GM12878 (cell line): ENCODE results near the gene DYNLL1. TPM values are rescaled to one million over a fixed set of nuclear protein-coding genes. Genes with fewer than 3 reads are reported as not detected.

ENCODE experiments used
- ATAC-seq: fragments of 200-7000 bp; cut with Tn5 transposase; 3 replicates; pipeline ENCODE4 v1.9.1; 2020; ENCODE audit warnings: mild to moderate bottlenecking, moderate library complexity
- BruUV-seq: library from RNA; stranded (reverse); fragments of 400-500 nt; replicated peaks from 2 replicates; lab custom pipeline; 2021; lab: Mats Ljungman, UMichigan
- CTCF ChIA-PET: fragments of 300-600 bp; sonication (Branson Sonifier 250); formaldehyde crosslinking; extraction: SDS; loops from one replicate; lab custom pipeline; 2021; ENCODE audit warnings: inconsistent platforms; lab: Yijun Ruan, JAX
- POLR2A ChIA-PET: fragments of 350-600 bp; formaldehyde crosslinking; extraction: SDS; loops from one replicate; lab custom pipeline; 2021; ENCODE audit warnings: inconsistent platforms; lab: Charles Lee
- RAD21 ChIA-PET: fragments of 300-600 bp; sonication (Branson Sonifier 250); formaldehyde crosslinking; loops from one replicate; lab custom pipeline; 2023; ENCODE audit warnings: antibody characterized with exemption; ENCODE audit not compliant: unreplicated experiment; lab: Charles Lee
- SMC1A ChIA-PET: fragments of 300-600 bp; sonication (Branson Sonifier 250); formaldehyde crosslinking; loops from one replicate; lab custom pipeline; 2023; ENCODE audit not compliant: unreplicated experiment, uncharacterized antibody; lab: Charles Lee
- DNase-seq: peaks from one replicate; pipeline ENCODE4 v3.0.0-alpha.2; 2011; ENCODE audit warnings: low read depth, low spot score
- FAIRE-seq: peaks from 3 replicates; lab custom pipeline; 2011; peaks lifted over from hg19 to GRCh38; lab: Jason Lieb, UNC
- H2AFZ ChIP-seq: 2 replicates; pipeline ENCODE4 v1.6.0; 2011; ENCODE audit warnings: low read depth, low read length, control low read depth; ENCODE audit not compliant: control insufficient read depth
- H3K27ac ChIP-seq: 2 replicates; pipeline ENCODE4 v1.5.1; 2011; ENCODE audit warnings: control low read depth; ENCODE audit not compliant: control insufficient read depth, insufficient read depth
- H3K27me3 ChIP-seq, 2 experiments: replicated peaks in 1 of 2; 2 replicates each; pipeline versions ENCODE4 v1.6.0 to v1.6.1; 2011; ENCODE audit warnings: low read length in 1 of 2; ENCODE audit not compliant: control insufficient read depth in 2 of 2, insufficient read depth in 2 of 2
- H3K36me3 ChIP-seq, 2 experiments: 2 replicates each; pipeline ENCODE4 v1.5.1; 2011; ENCODE audit warnings: low read length in 1 of 2; ENCODE audit not compliant: control insufficient read depth in 2 of 2, insufficient read depth in 2 of 2
- H3K4me1 ChIP-seq: 2 replicates; pipeline ENCODE4 v1.6.1; 2011; ENCODE audit warnings: mild to moderate bottlenecking, low read length, moderate library complexity, mixed read lengths; ENCODE audit not compliant: control insufficient read depth, insufficient read depth
- H3K4me2 ChIP-seq: 2 replicates; pipeline ENCODE4 v1.6.0; 2011; ENCODE audit warnings: control low read depth; ENCODE audit not compliant: control insufficient read depth, insufficient read depth
- H3K4me3 ChIP-seq: fragments of 200-600 bp; sonication (generic); 2 replicates; pipeline ENCODE4 v1.5.1; 2016
- H3K79me2 ChIP-seq: 2 replicates; pipeline ENCODE4 v1.6.0; 2011; ENCODE audit warnings: low read length; ENCODE audit not compliant: control insufficient read depth, insufficient read depth
- H3K9ac ChIP-seq: 2 replicates; pipeline ENCODE4 v1.8.0; 2011; ENCODE audit warnings: low read length, control low read depth, mixed read lengths; ENCODE audit not compliant: control insufficient read depth, insufficient read depth
- H3K9me3 ChIP-seq: replicated peaks from 3 replicates; pipeline ENCODE4 v1.5.1; 2011; ENCODE audit warnings: mild to moderate bottlenecking, low read length; ENCODE audit not compliant: control insufficient read depth, insufficient read depth
- H4K20me1 ChIP-seq: 2 replicates; pipeline ENCODE4 v1.6.0; 2011; ENCODE audit not compliant: control insufficient read depth, insufficient read depth
- ATF7 ChIP-seq: fragments of 450-650 bp; IDR thresholded peaks from 2 replicates; pipeline ENCODE4 v1.6.1; 2016; ENCODE audit warnings: low read depth, mild to moderate bottlenecking
- BHLHE40 ChIP-seq, 2 experiments: fragments of 450-650 bp in 1 of 2; IDR thresholded peaks; 2 replicates each; pipeline ENCODE4 v1.6.1; 2011 to 2017; ENCODE audit warnings: low read depth in 2 of 2, borderline replicate concordance in 1 of 2, improper control_type of control experiment in 1 of 2, low read length in 1 of 2, mild to moderate bottlenecking in 1 of 2
- CREM ChIP-seq: IDR thresholded peaks from 2 replicates; pipeline ENCODE4 v1.6.1; 2014; ENCODE audit warnings: antibody characterized with exemption, low read depth
- CTCF ChIP-seq, 3 experiments: IDR thresholded peaks in 2 of 3; conservative IDR thresholded peaks in 1 of 3; 2 replicates each; pipeline ENCODE4 v1.5.1; 2011; ENCODE audit warnings: low read depth in 3 of 3, low read length in 3 of 3, mild to moderate bottlenecking in 3 of 3, control low read depth in 2 of 3, moderate library complexity in 2 of 3, inconsistent platforms in 1 of 3, mixed read lengths in 1 of 3; ENCODE audit not compliant: control insufficient read depth in 2 of 3, insufficient read depth in 1 of 3; ENCODE audit errors: extremely low read depth in 1 of 3
- FOS ChIP-seq: IDR thresholded peaks from 3 replicates; pipeline ENCODE4 v1.6.1; 2011; ENCODE audit warnings: borderline replicate concordance; ENCODE audit not compliant: insufficient read length; ENCODE audit errors: extremely low read depth
- HDAC2 ChIP-seq: fragments of 200-600 bp; sonication (generic); IDR thresholded peaks from 2 replicates; pipeline ENCODE4 v1.6.1; 2017
- MEF2A ChIP-seq: IDR thresholded peaks from 2 replicates; pipeline ENCODE4 v1.6.1; 2011; ENCODE audit warnings: low read depth, mild to moderate bottlenecking, low read length, moderate library complexity; ENCODE audit not compliant: insufficient read depth
- MYB ChIP-seq: fragments of 150-350 bp; IDR thresholded peaks from 2 replicates; pipeline ENCODE4 v1.6.1; 2014; ENCODE audit warnings: mild to moderate bottlenecking, low read depth, low read length, borderline replicate concordance
- NFYB ChIP-seq: IDR thresholded peaks from 2 replicates; pipeline ENCODE4 v1.6.1; 2011; ENCODE audit warnings: low read depth, mild to moderate bottlenecking, low read length, improper control_type of control experiment, moderate library complexity; ENCODE audit not compliant: insufficient read depth
- NR2C1 ChIP-seq: fragments of 450-650 bp; IDR thresholded peaks from 2 replicates; pipeline ENCODE4 v1.6.1; 2017; ENCODE audit warnings: antibody characterized with exemption, mild to moderate bottlenecking, moderate library complexity
- NR2F1 ChIP-seq: fragments of 450-650 bp; conservative IDR thresholded peaks from 2 replicates; pipeline ENCODE4 v1.6.1; 2017; ENCODE audit warnings: mild to moderate bottlenecking
- PAX8 ChIP-seq: fragments of 450-650 bp; IDR thresholded peaks from 2 replicates; pipeline ENCODE4 v1.6.1; 2017; ENCODE audit warnings: mild to moderate bottlenecking, moderate library complexity
- RB1 ChIP-seq: fragments of 450-650 bp; formaldehyde crosslinking; IDR thresholded peaks from 2 replicates; pipeline ENCODE4 v1.6.1; 2017; ENCODE audit warnings: mild to moderate bottlenecking, borderline replicate concordance
- RCOR1 ChIP-seq: conservative IDR thresholded peaks from 2 replicates; pipeline ENCODE4 v1.6.1; 2012; ENCODE audit warnings: low read depth, low read length, improper control_type of control experiment
- STAT1 ChIP-seq: fragments of 450-650 bp; conservative IDR thresholded peaks from 2 replicates; pipeline ENCODE4 v1.6.1; 2014; ENCODE audit warnings: antibody characterized with exemption, mild to moderate bottlenecking
- STAT3 ChIP-seq: IDR thresholded peaks from 2 replicates; pipeline ENCODE4 v1.6.1; 2011; ENCODE audit warnings: low read depth, low read length, improper control_type of control experiment
- TCF3 ChIP-seq: IDR thresholded peaks from 2 replicates; pipeline ENCODE4 v1.6.1; 2012; ENCODE audit warnings: low read depth, mild to moderate bottlenecking, low read length, borderline replicate concordance; ENCODE audit not compliant: insufficient read depth
- ZNF687 ChIP-seq: fragments of 450-650 bp; IDR thresholded peaks from 2 replicates; pipeline ENCODE4 v1.6.1; 2017; ENCODE audit warnings: mild to moderate bottlenecking, moderate library complexity
- WGBS: methylation state at CpG from one replicate; pipeline ENCODE4 v1.1.6; 2016; ENCODE audit warnings: low lambda C conversion rate; ENCODE audit not compliant: insufficient replicate concordance, insufficient coverage; ENCODE audit errors: missing lambda C conversion rate; 5-methylcytosine and 5-hydroxymethylcytosine counted together
- in situ Hi-C: fragments of 300-500 bp; cut with MboI; formaldehyde crosslinking; loops from 9 replicates; pipeline ENCODE4 v1.14.3; 2018; ENCODE audit warnings: mixed read lengths
- intact Hi-C: fragments of 100-400 bp; cut with micrococcal nuclease; formaldehyde crosslinking; loops from one replicate; pipeline ENCODE4 v1.14.2; 2022; ENCODE audit not compliant: unreplicated experiment
- polyA plus RNA-seq, 11 experiments: library from polyadenylated mRNA; depleted of rRNA in 4 of 11; unstranded in 6 of 11; stranded (reverse) in 5 of 11; fragments of >200 nt; fragmentation: Nextera tagmentation in 4 of 11; fragmentation: Illumina TruSeq in 1 of 11; extraction: Ambion mirVana in 4 of 11; extraction: Trizol in 1 of 11; gene quantifications; 1 replicate in 1 of 11; 2 replicates in 10 of 11; pipeline versions ENCODE4 v1.2.1 to v1.2.3, GENCODE V29; 2011 to 2016; ENCODE audit warnings: inconsistent platforms in 2 of 11, missing spikeins in 2 of 11, low read depth in 1 of 11
- total RNA-seq, 4 experiments: library from RNA; depleted of rRNA in 3 of 4; stranded (reverse); fragments of >200 nt in 3 of 4; fragmentation: Illumina TruSeq in 1 of 4; extraction: Trizol in 1 of 4; gene quantifications; 2 replicates each; pipeline versions ENCODE4 v1.2.1 to v1.2.3, GENCODE V29; 2013 to 2021

The DYNLL1 gene
- total and polyA plus RNA-seq, 10 of the 15 experiments (the other 5 are each of a cell fraction or from before 2014, with no cell fraction given), result 239 to 796 (median 379) TPM

GRCh38 chr12:120528861-120529525 is 33.1 kb downstream of the DYNLL1 start, which contains the start of gene COQ5:
Gene COQ5, minus strand, starts transcription at chr12:120529158. Its CDS starts 17 bp downstream, at chr12:120529141.
- SMC1A ChIA-PET, result interaction anchor here (1.0 to 1.6 kb wide), 2 partner anchors 9 to 33 kb away, joined by 4 to 6 read pairs; partner anchors contain the start of gene DYNLL1
- H3K9ac ChIP-seq, result peak within 1 kb of the TSS; percentile 97
- BruUV-seq, result no TSS peak
- intact Hi-C loops (no loop called here), in situ Hi-C loops (no loop called here)
- H3K9me3 ChIP-seq, result no peaks in the 10 kb centered on the region
- peaks cover 9% of the 10 kb centered on the region for H3K79me2 ChIP-seq
- peak; percentile 96 for ATAC-seq
- DNase-seq, result no peak
- peak within 1 kb of the TSS; percentile 89 for H2AFZ ChIP-seq
- H3K4me1 ChIP-seq, result peaks cover 4% of the 10 kb centered on the region
- RAD21 ChIA-PET, result interaction anchor here (0.6 to 0.9 kb wide), 4 partner anchors 32 to 326 kb away, joined by 3 to 4 read pairs (median 4); partner anchors contain the start of genes DYNLL1 and POP5
- H4K20me1 ChIP-seq, result no peaks in the 10 kb centered on the region
- H3K27me3 ChIP-seq, result no peaks in the 10 kb centered on the region
- CTCF ChIA-PET, result interaction anchor here (0.6 to 1.9 kb wide), 7 partner anchors 9 to 543 kb away, joined by 3 to 7 read pairs (median 5); partner anchors contain the start of genes DYNLL1 and SIRT4
- POLR2A ChIA-PET, result interaction anchor here (0.5 to 1.3 kb wide), 11 partner anchors 9 to 425 kb away, joined by 3 to 11 read pairs (median 3); partner anchors contain the start of gene DYNLL1
- under 1% methylated on average over 38 of the region's 38 CpGs for WGBS
- no peaks in the 10 kb centered on the region for H3K36me3 ChIP-seq
- FAIRE-seq, result peak; percentile 71
- H3K4me3 ChIP-seq, result peak within 1 kb of the TSS; percentile 75
- peak within 1 kb of the TSS; percentile 95 for H3K27ac ChIP-seq
- peak within 1 kb of the TSS; percentile 87 for H3K4me2 ChIP-seq
- peak; percentile 98 for TF ChIP-seq NR2F1
- peak; percentile 93 for TF ChIP-seq NR2C1
- TF ChIP-seq BHLHE40 (IDR thresholded peaks at IDR 0.05; ENCODE audit: borderline replicate concordance in 1 of 2, low read depth in 2 of 2, low read length in 1 of 2), result peak in 1 of 2 experiments; percentile 55; a peak in 2 of 4 replicates
- TF ChIP-seq HDAC2, result 0 out of 2 replicates have a peak, but pooled peaks have one; percentile 70
- TF ChIP-seq STAT1, result peak; percentile 94; the same call in 1 of the 2 replicates
- TF ChIP-seq RB1, result peak; percentile 93
- TF ChIP-seq TCF3, result no peak
- peak; percentile 97 for TF ChIP-seq CREM
- TF ChIP-seq STAT3, result no peak
- no peak for TF ChIP-seq NFYB
- 0 out of 2 replicates have a peak, but pooled peaks have one; percentile 22 for TF ChIP-seq MEF2A
- peak; percentile 58 for TF ChIP-seq ZNF687
- no peak for TF ChIP-seq CTCF (IDR thresholded peaks at IDR 0.05 in 2 of 3, conservative IDR thresholded peaks at IDR 0.05 in 1 of 3; ENCODE audit: control insufficient read depth in 2 of 3, extremely low read depth in 1 of 3, insufficient read depth in 1 of 3, low read depth in 3 of 3, low read length in 3 of 3)
- TF ChIP-seq PAX8, result 0 out of 2 replicates have a peak, but pooled peaks have one; percentile 71
- TF ChIP-seq MYB, result no peak
- no peak for TF ChIP-seq FOS
- no peak for TF ChIP-seq RCOR1
- peak; percentile 86 for TF ChIP-seq ATF7
